ENCODE data around the gene ST8SIA5. TPM values are rescaled to one million over a fixed set of nuclear protein-coding genes. Genes with fewer than 3 reads are reported as not detected.

Gene ST8SIA5
- total RNA-seq, 1 experiment from 2014 or later: 0.54 TPM

GRCh38 chr18:46718501-46719341, 38.1 kb downstream of the ST8SIA5 start:
- ATAC-seq: peak; percentile 68
- CTCF ChIA-PET: no interaction called here

More at GRCh38 chr18:46718501-46719341, 38.1 kb downstream of the ST8SIA5 start:
- Histone ChIP-seq H4K20me1 (ENCODE audit: insufficient read depth) (no peaks in the 10 kb centered on the region), H2AFZ (ENCODE audit: low read depth, low read length, poor library complexity, severe bottlenecking) (no peak overlapping the region), H3K9ac (ENCODE audit: low read length) (no peak overlapping the region), H3K36me3 (ENCODE audit: control insufficient read depth in 1 of 2, insufficient read depth in 2 of 2, low read length in 2 of 2) (no peaks in the 10 kb centered on the region), H3K27me3 (ENCODE audit: insufficient read depth, low read length) (no peaks in the 10 kb centered on the region), H3K4me2 (ENCODE audit: low read length) (peak overlapping the region; percentile 62), H3K4me3 (replicated peaks in 1 of 2; ENCODE audit: low read depth in 1 of 2, low read length in 2 of 2) (peak overlapping the region in 1 of 2 experiments; percentile 17; a peak in 1 of 4 replicates), H3K4me1 (ENCODE audit: control insufficient read depth in 1 of 2, insufficient read depth in 2 of 2, low read length in 2 of 2) (peaks cover 4 to 17% of the 10 kb centered on the region in 2 experiments; a peak in 2 of 4 replicates), H3K9me2 (ENCODE audit: insufficient read depth) (no peaks in the 10 kb centered on the region), H3K27ac (ENCODE audit: low read depth, low read length) (no peak overlapping the region), H3K79me2 (ENCODE audit: insufficient read depth, low read length) (no peaks in the 10 kb centered on the region), H3K9me3 (ENCODE audit: control insufficient read depth in 1 of 2, insufficient read depth in 1 of 2, low read depth in 1 of 2, low read length in 2 of 2) (no peaks in the 10 kb centered on the region)
- BruUV-seq (replicated peaks): no TSS peak
- intact Hi-C loops (cut with micrococcal nuclease): no loop called here
- ChIA-PET RAD21 (ENCODE audit: low non-redundant PET in 1 of 2, low total read pairs in 2 of 2, uncharacterized antibody in 2 of 2, unreplicated experiment in 2 of 2) (interaction anchor here in 1 of 2 experiments (0.6 kb wide), 1 partner anchor 10 kb away, joined by 4 read pairs; no protein-coding TSS in a partner anchor), POLR2A (interaction anchor here (1.0 kb wide), 1 partner anchor 12 kb away, joined by 3 read pairs; no protein-coding TSS in a partner anchor)
- no peak for DNase-seq (ENCODE audit: low read depth, low spot score)
- peak; percentile 44; the same call in 1 of the 2 replicates for TF ChIP-seq SP1 (IDR thresholded peaks at IDR 0.05; ENCODE audit: low read depth)
- TF ChIP-seq ZBTB33 (IDR thresholded peaks at IDR 0.05; ENCODE audit: extremely low read depth, insufficient replicate concordance, low read length): no peak
- TF ChIP-seq EGR1 (IDR thresholded peaks at IDR 0.05; ENCODE audit: low read depth): no peak
- no peak for TF ChIP-seq REST (IDR thresholded peaks at IDR 0.05; ENCODE audit: low read depth)
- TF ChIP-seq EZH2phosphoT487 (IDR thresholded peaks at IDR 0.05; ENCODE audit: borderline replicate concordance): no peak
- TF ChIP-seq TCF7L2 (IDR thresholded peaks at IDR 0.05; ENCODE audit: borderline replicate concordance, extremely low read depth, insufficient read depth, insufficient read length): no peak
- no peak for TF ChIP-seq ATF3 (IDR thresholded peaks at IDR 0.05)
- TF ChIP-seq ZNF274 (IDR thresholded peaks at IDR 0.05; ENCODE audit: low read depth, low read length): no peak
- TF ChIP-seq POLR2AphosphoS5 (IDR thresholded peaks at IDR 0.05; ENCODE audit: low read depth, low read length): no peak
- peak; percentile 43 for TF ChIP-seq JUND (IDR thresholded peaks at IDR 0.05)
- no peak for TF ChIP-seq ELF1 (IDR thresholded peaks at IDR 0.05; ENCODE audit: borderline replicate concordance, low read depth)
- peak; percentile 22; the same call in 1 of the 2 replicates for TF ChIP-seq SIN3A (IDR thresholded peaks at IDR 0.05; ENCODE audit: low read depth)
- TF ChIP-seq FOSL1 (IDR thresholded peaks at IDR 0.05; ENCODE audit: low read depth): no peak
- no peak for TF ChIP-seq SRF (IDR thresholded peaks at IDR 0.05; ENCODE audit: low read depth)
- no peak for TF ChIP-seq CBX3 (IDR thresholded peaks at IDR 0.05; ENCODE audit: low read depth)

Measured in HCT116 (cell line).